K562 treated with DMSO at 1 percent for 12 hours (cell line): ENCODE results near the gene RPAIN. TPM values are rescaled to one million over a fixed set of nuclear protein-coding genes. Genes with fewer than 3 reads are reported as not detected.

Source experiments
- total RNA-seq: library from RNA; unstranded; fragments of 300-600 nt; gene quantifications from 2 replicates; pipeline ENCODE4 v1.2.3, GENCODE V29; 2022; ENCODE audit not compliant: insufficient read depth

RPAIN gene, protein sequence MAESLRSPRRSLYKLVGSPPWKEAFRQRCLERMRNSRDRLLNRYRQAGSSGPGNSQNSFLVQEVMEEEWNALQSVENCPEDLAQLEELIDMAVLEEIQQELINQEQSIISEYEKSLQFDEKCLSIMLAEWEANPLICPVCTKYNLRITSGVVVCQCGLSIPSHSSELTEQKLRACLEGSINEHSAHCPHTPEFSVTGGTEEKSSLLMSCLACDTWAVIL
- 31.2 and 31.8 TPM in 2 replicates for total RNA-seq

GRCh38 chr17:5419959-5420653, at the start of gene RPAIN:
Gene RPAIN (plus strand): TSS chr17:5420182. CDS start chr17:5420211, 29 bp downstream.

DNA sequence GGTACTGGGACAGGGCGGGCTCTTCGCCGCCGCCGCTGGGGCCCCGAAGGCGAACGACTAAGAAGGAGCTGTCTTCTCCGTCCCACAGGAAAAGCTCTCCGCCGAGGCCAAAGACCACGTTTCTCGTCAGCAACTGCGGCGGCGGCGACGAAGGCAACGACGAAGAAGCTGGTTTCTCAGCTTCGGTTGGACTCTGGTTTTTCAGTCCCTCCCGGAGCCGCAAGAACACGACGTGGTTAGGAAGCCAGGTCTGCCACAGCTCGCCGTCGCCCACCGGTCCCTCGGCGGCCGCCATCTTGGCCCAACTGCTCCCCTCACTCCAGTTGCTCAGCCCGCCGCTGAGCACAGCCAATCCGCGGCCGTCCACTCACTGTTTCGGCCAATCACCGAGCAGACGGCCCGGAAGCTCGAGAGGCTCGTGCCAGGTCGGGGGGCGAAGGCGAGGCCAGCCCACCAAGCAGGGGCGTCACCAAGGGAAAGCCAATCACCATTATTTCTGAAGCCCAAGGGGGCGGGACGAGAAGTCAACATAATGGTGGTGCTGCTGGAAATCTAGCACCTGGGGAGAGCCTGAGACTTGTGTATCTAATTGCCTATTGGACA, 525 bp upstream of the RPAIN start, which contains the start of gene NUP88:
TSS of gene NUP88 (minus strand) at position 307 of the 603 bp plus-strand sequence. CDS start at position 295, 12 bp downstream.

DNA sequence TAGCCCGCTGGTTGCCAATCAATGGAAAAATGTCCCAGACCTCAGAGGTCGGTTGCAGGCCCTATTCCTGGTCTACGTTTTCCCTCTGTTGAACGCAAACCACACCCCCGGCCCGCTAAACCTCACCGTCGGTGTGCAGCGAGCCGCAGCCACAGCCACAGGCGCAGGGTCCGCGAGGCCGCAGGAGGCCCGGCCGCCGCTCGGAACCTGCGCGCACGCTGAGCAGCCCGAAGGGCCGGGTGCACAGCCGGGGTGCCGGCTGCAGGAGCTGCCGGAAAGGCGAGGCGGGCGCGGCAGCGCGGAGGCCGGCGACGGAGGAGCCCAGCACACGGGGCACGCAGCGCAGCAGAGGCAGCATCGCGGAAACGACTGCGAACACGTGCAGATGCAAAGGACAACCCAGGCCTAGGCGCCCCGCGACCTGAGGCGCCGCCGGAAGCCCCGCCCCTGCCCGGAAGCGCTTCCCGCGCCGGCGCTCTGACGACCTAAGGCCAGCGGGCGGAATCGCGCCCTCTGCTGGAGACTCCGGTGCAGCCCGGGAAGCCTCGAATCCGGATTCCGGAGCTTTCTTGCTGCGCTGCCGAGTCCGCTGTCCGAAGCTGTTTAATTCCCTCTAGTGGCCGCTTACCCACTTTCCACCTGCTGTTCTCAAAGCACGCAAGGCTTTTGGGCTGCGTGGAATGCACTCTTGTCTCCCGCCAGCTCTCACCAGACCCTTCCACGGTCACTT, 18.9 kb downstream of the RPAIN start, which contains the start of gene C1QBP:
TSS of gene C1QBP (minus strand) at position 440 of the 730 bp plus-strand sequence. CDS start at position 358, 82 bp downstream.

Other genes starting within 250 kb of the RPAIN start
- 0.45 and 4.1 TPM in 2 replicates for gene ZNF594, start 228.3 kb upstream of the RPAIN start, total RNA-seq
- 0.26 TPM in 1 of 2 replicates, not detected in the other for gene SCIMP, start 185.3 kb upstream of the RPAIN start, total RNA-seq
- 6.2 and 21.9 TPM in 2 replicates for gene RABEP1, start 137.9 kb upstream of the RPAIN start, total RNA-seq
- 25.4 and 41.6 TPM in 2 replicates for gene NUP88, start 520 bp upstream of the RPAIN start, total RNA-seq
- 134 and 138 TPM in 2 replicates for gene C1QBP, start 19.0 kb downstream of the RPAIN start, total RNA-seq
- 1.1 and 4.0 TPM in 2 replicates for gene DHX33, start 48.8 kb downstream of the RPAIN start, total RNA-seq
- 9.3 and 30.1 TPM in 2 replicates for gene DERL2, start 66.0 kb downstream of the RPAIN start, total RNA-seq
- 8.9 and 19.0 TPM in 2 replicates for gene MIS12, start 66.4 kb downstream of the RPAIN start, total RNA-seq
- 24.5 and 84.7 TPM in 2 replicates for gene NLRP1, start 164.3 kb downstream of the RPAIN start, total RNA-seq